Psoas muscle (tissue), 8 donors: ENCODE measurements around the gene LPAR5. TPM values are rescaled to one million over a fixed set of nuclear protein-coding genes. Genes with fewer than 3 reads are reported as not detected.
"Not testable (repeated sequence)": the region's sequence is repeated elsewhere in the genome, so short reads cannot be mapped to it uniquely, and the experiment has no call there.

Experiments used
- ATAC-seq, 4 donors: fragments of 200-7000 bp; cut with Tn5 transposase; one replicate each; pipeline ENCODE4 v1.9.1; 2020; ENCODE audit warnings: moderate library complexity in 3 of 4, mild to moderate bottlenecking in 2 of 4
- DNase-seq, 2 donors: peaks; one replicate each; pipeline ENCODE4 v3.0.0-alpha.2; 2020
- H3K27ac ChIP-seq: fragments of 200-600 bp; one replicate; pipeline ENCODE4 v1.8.0; 2022
- H3K27me3 ChIP-seq, 3 donors: fragments of 200-600 bp in 1 of 3; one replicate each; pipeline versions ENCODE4 v1.6.1 to v1.8.0; 2013 to 2022; ENCODE audit warnings: low read length in 2 of 3, mild to moderate bottlenecking in 2 of 3, moderate library complexity in 1 of 3; ENCODE audit not compliant: insufficient read depth in 3 of 3
- H3K36me3 ChIP-seq, 2 donors: fragments of 200-600 bp in 1 of 2; one replicate each; pipeline versions ENCODE4 v1.6.1 to v1.8.0; 2013 to 2022; ENCODE audit warnings: low read depth in 1 of 2, mild to moderate bottlenecking in 1 of 2, moderate library complexity in 1 of 2; ENCODE audit not compliant: insufficient read depth in 1 of 2
- H3K4me1 ChIP-seq: fragments of 200-600 bp; one replicate; pipeline ENCODE4 v1.8.0; 2022
- H3K4me3 ChIP-seq: fragments of 200-600 bp; one replicate; pipeline ENCODE4 v1.8.0; 2022; ENCODE audit warnings: mild to moderate bottlenecking
- H3K9me3 ChIP-seq: fragments of 200-600 bp; one replicate; pipeline ENCODE4 v1.8.0; 2022
- WGBS, 3 donors: extraction: QIAGEN DNeasy Blood & Tissue Kit; methylation state at CpG; one replicate each; pipeline versions ENCODE4 v1.1.6 to v1.1.7; 2013; 5-methylcytosine and 5-hydroxymethylcytosine counted together
- intact Hi-C, 2 donors: fragments of 100-400 bp; cut with DNase I; formaldehyde crosslinking; loops; one replicate each; pipeline versions ENCODE4 v1.11.0 to v1.14.2; 2022
- polyA plus RNA-seq, 3 donors: library from polyadenylated mRNA; stranded (reverse); fragments of 200-250 nt; gene quantifications; one replicate each; pipeline ENCODE4 v1.2.3, GENCODE V29; 2013
- total RNA-seq, 4 donors: library from RNA; stranded (reverse); fragmentation: NEBNext Ultra II Directional in 2 of 4; extraction: Animal tissue kit (Norgen Biotek cat#: 25700) in 2 of 4; gene quantifications; one replicate each; pipeline versions ENCODE4 v1.2.1 to v1.2.4, GENCODE V29; 2021 to 2023
- TF ChIP-seq, protein P1 (sequence below): fragments of 200-600 bp; IDR thresholded peaks from one replicate; pipeline ENCODE4 v1.8.0; 2022; ENCODE audit warnings: antibody characterized with exemption
- donor health status: healthy with polysubstance abuse.
- donor health status: DM: no; HTN: no; CAD: no; lungs with moderate emphysema.
- donor health status: Bipolar disorder and iron deficiency.
- donor health status: healthy.
- donor health status: DM: yes; HTN: yes; CAD: no.
- donor health status: DM: no; HTN: no; CAD: no.
- donor health status: DM: no; HTN: no; CAD: no.
- donor health status: DM: yes; HTN: yes; CAD: no.

LPAR5 gene
- total and polyA plus RNA-seq, 7 donors = 0.04 to 0.60 (median 0.30) TPM

DNA sequence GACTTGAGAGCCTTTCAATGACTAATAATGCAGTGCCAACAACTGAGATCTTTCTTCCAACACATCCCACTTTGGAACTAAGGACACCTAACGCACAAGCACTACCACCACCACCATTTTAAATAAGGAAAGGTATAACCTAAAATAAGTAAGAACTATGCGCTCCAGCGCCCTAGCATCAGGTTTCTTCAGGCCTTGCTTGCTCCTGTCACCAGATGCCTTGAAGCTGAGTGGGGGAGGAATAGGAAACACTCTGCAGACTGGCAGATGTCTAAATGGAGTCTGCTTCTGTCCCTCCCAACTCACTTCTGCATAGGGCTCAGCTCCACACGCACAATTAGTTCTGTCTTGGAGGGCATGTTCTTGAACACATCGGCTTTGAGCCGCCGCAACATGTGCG lies 43.7 kb downstream of the LPAR5 start:
- intact Hi-C loops = no loop called here
- whole genome bisulfite sequencing, 3 donors = 86 to 95% (median 91%) methylated on average over 8 of the region's 8 CpGs
- H3K4me1 ChIP-seq = no peaks in the 10 kb centered on the region
- peaks cover 39 to 100% of the 10 kb centered on the region in 2 donors for H3K36me3 ChIP-seq
- DNase-seq (no peak), ATAC-seq (no peak)
- no peaks in the 10 kb centered on the region for H3K27me3 ChIP-seq
- H3K9me3 ChIP-seq = no peaks in the 10 kb centered on the region
- no peak overlapping the region for H3K27ac ChIP-seq
- no peak overlapping the region for H3K4me3 ChIP-seq
- TF ChIP-seq, protein P1, sequence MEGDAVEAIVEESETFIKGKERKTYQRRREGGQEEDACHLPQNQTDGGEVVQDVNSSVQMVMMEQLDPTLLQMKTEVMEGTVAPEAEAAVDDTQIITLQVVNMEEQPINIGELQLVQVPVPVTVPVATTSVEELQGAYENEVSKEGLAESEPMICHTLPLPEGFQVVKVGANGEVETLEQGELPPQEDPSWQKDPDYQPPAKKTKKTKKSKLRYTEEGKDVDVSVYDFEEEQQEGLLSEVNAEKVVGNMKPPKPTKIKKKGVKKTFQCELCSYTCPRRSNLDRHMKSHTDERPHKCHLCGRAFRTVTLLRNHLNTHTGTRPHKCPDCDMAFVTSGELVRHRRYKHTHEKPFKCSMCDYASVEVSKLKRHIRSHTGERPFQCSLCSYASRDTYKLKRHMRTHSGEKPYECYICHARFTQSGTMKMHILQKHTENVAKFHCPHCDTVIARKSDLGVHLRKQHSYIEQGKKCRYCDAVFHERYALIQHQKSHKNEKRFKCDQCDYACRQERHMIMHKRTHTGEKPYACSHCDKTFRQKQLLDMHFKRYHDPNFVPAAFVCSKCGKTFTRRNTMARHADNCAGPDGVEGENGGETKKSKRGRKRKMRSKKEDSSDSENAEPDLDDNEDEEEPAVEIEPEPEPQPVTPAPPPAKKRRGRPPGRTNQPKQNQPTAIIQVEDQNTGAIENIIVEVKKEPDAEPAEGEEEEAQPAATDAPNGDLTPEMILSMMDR = no peak

DNA sequence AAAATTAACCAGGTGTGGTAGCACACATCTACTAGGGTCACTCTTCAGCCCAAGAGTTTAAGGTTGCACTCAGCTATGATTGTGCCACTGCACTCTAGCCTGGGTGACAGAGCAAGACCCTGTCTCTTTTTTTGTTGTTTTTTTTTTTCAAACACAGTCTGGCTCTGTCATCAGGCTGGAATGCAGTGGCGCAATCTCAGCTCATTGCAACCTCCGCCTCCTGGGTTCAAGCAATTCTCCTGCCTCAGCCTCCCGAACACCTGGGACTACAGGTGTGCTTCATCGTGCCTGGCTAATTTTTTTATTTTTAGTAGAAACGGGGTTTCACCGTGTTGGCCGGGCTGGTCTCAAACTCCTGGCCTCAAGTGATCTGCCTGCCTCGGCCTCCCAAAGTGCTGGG lies 49.2 kb downstream of the LPAR5 start:
- H3K36me3 ChIP-seq = peaks cover 38 to 100% of the 10 kb centered on the region in 2 donors
- H3K4me3 ChIP-seq, DNase-seq, ATAC-seq, H3K9me3 ChIP-seq, H3K27ac ChIP-seq, H3K27me3 ChIP-seq, H3K4me1 ChIP-seq, intact Hi-C loops: not testable (repeated sequence)
- WGBS, 3 donors = 95 to 96% (median 95%) methylated on average over 8 of the region's 8 CpGs

DNA sequence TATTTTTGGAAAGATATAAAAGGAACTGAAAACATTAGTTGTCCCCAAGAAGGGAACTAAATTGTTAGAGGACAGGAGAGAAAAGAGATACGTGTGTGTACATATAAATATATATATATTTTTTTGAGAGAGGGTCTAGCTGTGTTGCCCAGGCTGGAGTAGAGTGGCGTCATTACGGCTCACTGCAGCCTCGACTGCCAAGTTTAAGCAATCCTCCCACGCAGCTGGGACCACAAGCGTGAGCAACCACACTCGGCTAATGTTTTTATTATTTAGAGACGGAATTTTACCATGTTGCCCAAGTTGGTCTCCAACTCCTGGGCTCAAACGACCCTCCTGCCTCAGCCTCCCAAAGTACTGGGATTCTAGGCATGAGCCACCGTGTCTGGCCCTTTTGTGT lies 51.5 kb downstream of the LPAR5 start:
- H3K27ac ChIP-seq = no peak overlapping the region
- H3K9me3 ChIP-seq = no peaks in the 10 kb centered on the region
- 86 to 88% (median 88%) methylated on average over 10 of the region's 10 CpGs for WGBS, 3 donors
- H3K36me3 ChIP-seq = peaks cover 33 to 100% of the 10 kb centered on the region in 2 donors
- no peaks in the 10 kb centered on the region for H3K4me1 ChIP-seq
- ATAC-seq (no peak), DNase-seq (no peak)
- no peak overlapping the region for H3K4me3 ChIP-seq
- no peaks in the 10 kb centered on the region for H3K27me3 ChIP-seq
- TF ChIP-seq, protein P1 = no peak
- intact Hi-C loops = no loop called here

DNA sequence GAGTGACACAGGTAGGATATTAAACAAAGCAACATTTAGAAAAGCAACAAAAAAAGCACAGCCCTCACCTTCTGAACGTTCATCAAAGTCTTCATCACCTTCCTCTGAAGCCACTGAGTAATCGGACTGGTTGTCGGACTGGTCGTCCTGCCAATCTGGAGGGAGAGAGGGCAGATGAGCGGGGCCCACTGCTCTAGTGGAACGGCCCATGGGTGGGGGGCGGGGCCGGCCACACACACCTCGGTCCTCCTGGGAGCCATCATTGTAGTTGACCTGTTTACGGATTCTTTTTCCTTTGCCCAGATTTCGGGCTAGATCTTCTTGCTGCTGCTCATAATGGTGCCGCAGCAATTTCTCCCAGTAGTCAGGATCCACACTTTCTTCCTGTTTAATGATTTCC lies 52.8 kb downstream of the LPAR5 start:
- DNase-seq (no peak), ATAC-seq (no peak)
- intact Hi-C loops = no loop called here
- Histone ChIP-seq H3K4me1 (no peaks in the 10 kb centered on the region), H3K4me3 (no peak overlapping the region), H3K9me3 (no peaks in the 10 kb centered on the region), H3K36me3 (peaks cover 30 to 100% of the 10 kb centered on the region in 2 donors), H3K27ac (no peak overlapping the region), H3K27me3 (no peaks in the 10 kb centered on the region)
- 86 to 89% (median 87%) methylated on average over 12 of the region's 12 CpGs for WGBS, 3 donors
- TF ChIP-seq, protein P1 = no peak

DNA sequence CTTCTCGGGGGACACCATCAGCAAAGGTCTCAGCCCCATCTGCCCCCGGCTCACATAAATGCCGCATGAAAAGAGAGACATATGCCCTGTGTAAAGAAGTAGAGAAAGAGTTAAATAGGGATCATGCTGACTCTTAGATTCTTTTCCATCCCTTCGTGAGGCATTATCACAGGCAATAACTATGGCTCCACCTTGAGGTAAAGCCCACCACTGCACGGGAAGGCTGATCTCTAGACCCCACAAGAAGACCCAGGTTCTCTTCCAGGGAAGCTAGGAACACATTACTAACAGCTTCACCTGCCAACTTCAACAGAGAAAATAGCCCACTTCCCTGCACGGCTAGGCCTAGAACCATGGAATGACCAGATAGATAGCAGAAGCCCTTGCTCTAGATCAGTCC lies 53.6 kb downstream of the LPAR5 start:
- 67 to 72% (median 69%) methylated on average over 6 of the region's 6 CpGs for WGBS, 3 donors
- H3K4me3 ChIP-seq = no peak overlapping the region

More for the DNA sequence above, 53.6 kb downstream of the LPAR5 start:
- TF ChIP-seq, protein P1 = no peak
- Histone ChIP-seq H3K9me3 (no peaks in the 10 kb centered on the region), H3K27me3 (no peaks in the 10 kb centered on the region), H3K36me3 (peaks cover 28 to 100% of the 10 kb centered on the region in 2 donors), H3K27ac (no peak overlapping the region), H3K4me1 (no peaks in the 10 kb centered on the region)
- no peak for DNase-seq
- no peak for ATAC-seq
- intact Hi-C loops = no loop called here
